Stimulated activated naive CD8-positive, alpha-beta T cell treated with anti-CD3 and anti-CD28 coated beads, Interleukin-15, Interleukin-2, amounts not matched to agents 100 ng/mL and 50 ng/mL, for 24 hours (primary cell): ENCODE results near the gene SLC20A1.
"Not testable (repeated sequence)": the region's sequence is repeated elsewhere in the genome, so short reads cannot be mapped to it uniquely, and the experiment has no call there.

ENCODE experiments used
- H3K27ac Mint-ChIP-seq: one replicate; pipeline ENCODE4 v1.8.0; 2021; ENCODE audit warnings: mild to moderate bottlenecking, mixed read lengths
- H3K27me3 Mint-ChIP-seq: one replicate; pipeline ENCODE4 v1.8.0; 2021; ENCODE audit warnings: mixed read lengths
- H3K36me3 Mint-ChIP-seq: one replicate; pipeline ENCODE4 v1.8.0; 2021; ENCODE audit warnings: low read depth, mixed read lengths
- H3K4me1 Mint-ChIP-seq: one replicate; pipeline ENCODE4 v1.8.0; 2021; ENCODE audit warnings: low read depth, mixed read lengths
- H3K4me3 Mint-ChIP-seq: one replicate; pipeline ENCODE4 v1.8.0; 2021; ENCODE audit warnings: mild to moderate bottlenecking, mixed read lengths
- H3K9me3 Mint-ChIP-seq: one replicate; pipeline ENCODE4 v1.8.0; 2021; ENCODE audit warnings: mixed read lengths

The SLC20A1 gene

DNA sequence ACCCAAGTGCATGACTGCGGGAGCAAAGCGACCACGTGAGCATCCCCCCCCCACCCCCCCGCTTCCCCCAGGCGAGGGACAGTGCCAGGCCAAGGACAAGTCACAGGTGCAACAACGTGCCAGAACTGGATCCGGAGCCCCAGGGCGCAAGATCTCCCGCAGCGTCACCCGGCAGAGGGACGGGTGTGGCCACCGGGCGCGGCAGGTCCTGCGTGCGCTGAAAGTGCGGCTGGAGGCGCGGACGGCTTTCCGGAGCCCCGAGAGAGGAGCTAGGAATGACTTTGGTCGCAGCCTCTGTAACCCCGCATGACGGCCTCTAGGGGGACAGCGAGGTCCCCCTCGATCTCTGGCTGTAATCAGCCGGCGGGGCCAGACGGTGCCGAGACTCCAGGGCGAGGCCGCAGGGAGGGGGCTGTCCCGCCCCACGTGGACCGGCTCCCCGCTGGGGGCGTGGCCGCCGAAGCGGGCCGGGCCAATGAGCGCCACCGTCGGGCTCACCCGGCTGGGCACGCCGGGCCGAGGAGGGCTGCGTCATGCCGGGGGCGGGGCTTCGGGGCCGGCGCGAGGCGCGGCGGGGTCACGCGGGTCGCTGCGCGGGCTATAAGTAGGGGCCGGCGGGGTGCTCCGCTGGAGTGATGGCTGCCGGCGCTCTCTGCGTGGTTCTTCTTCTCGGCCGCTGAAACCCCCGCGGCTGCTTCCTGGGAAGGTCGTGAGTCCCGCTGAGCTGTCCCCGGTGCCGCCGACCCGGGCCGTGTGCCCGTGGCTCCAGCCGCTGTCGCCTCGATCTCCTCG lies at the start of gene SLC20A1:
SLC20A1 (plus strand) TSS at position 630 of the 792 bp plus-strand sequence. CDS start 890 bp downstream, outside the sequence.
- Mint-ChIP-seq H3K27ac (peak within 1 kb of the TSS; percentile 87), H3K9me3 (no peaks in the 10 kb centered on the region), H3K36me3 (peaks cover 36% of the 10 kb centered on the region), H3K4me3 (peak within 1 kb of the TSS; percentile 95), H3K4me1 (peaks cover 62% of the 10 kb centered on the region), H3K27me3 (no peaks in the 10 kb centered on the region)

DNA sequence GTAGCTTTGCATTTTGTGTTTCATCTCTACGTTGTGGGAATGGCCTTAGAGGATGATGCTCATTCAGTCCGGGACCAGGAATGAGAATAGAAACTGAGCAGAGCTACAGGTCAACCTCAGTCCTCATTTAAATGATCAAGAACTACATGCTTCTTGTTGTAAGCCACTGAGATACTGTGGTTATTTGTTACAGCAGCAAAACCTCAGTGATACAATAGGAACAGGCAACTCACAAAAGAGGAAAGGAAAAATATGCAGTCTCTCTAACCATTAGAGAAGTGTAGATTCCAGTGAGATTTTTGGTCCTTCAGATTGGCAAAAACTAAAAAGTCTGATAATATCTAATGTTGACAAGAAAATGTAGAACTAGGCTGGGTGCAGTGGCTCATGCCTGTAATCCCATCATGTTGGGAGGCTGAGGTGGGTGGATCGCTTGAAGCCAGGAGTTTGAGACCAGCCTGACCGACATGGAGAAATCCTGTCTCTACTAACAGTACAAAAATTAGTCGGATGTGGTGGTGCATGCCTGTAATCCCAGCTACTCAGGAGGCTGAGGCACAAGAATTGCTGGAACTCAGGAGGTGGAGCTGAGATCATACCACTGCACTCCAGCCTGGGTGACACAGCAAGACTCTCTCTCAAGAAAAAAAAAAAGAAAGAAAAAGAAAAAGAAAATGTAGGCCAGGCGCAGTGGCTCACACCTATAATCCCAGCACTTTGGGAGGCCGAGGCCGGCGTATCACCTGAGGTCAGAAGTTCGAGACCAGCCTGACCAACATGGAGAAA lies 48.0 kb upstream of the SLC20A1 start:
- Mint-ChIP-seq H3K27ac (no peak overlapping the region), H3K4me1 (peaks cover 6% of the 10 kb centered on the region), H3K9me3 (no peaks in the 10 kb centered on the region)

DNA sequence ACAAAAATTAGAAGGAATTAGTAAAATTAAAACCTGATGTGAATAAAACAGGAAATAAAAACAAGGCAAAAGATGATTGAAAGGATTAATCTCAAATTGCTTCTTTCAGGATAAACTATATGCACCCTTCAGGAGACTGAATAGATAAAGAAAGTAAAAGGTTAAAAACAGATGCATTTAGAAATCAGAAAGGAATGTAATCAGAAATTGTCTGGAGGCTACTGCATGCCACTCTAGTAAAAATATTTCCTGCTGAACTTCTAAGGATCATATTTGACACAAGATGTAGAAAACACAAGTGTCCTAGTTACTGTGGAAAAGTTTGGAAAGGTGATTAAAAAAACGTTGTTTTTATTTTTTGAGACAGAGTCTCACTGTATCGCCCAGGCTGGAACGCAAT lies 45.1 kb upstream of the SLC20A1 start:
- no peaks in the 10 kb centered on the region for H3K36me3 Mint-ChIP-seq
- H3K4me3 Mint-ChIP-seq, result no peak overlapping the region
- no peaks in the 10 kb centered on the region for H3K9me3 Mint-ChIP-seq

More for the DNA sequence above, 48.0 kb upstream of the SLC20A1 start:
- Mint-ChIP-seq H3K4me3 (no peak overlapping the region), H3K36me3 (peaks cover 5% of the 10 kb centered on the region), H3K27me3 (no peaks in the 10 kb centered on the region)

DNA sequence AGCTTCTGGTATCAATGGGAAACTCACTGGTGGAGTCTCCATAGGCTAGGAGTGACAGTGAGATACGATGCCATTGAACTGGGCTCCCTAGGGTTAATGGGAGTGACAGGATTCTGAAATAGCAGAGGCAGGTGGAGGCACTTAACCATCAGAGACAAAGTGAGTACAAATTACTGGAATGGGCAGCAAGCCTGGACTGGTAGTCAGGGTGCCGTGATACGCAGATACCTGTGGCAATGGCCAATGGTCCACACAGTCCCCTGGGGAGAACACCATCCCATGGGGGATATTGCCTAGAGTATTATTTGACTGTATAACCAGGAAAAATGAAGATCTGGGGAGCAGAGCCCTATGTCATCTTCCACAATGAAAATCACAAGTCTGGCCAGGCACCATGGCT lies 44.0 kb upstream of the SLC20A1 start:
- no peaks in the 10 kb centered on the region for H3K36me3 Mint-ChIP-seq
- H3K27me3 Mint-ChIP-seq, result no peaks in the 10 kb centered on the region
- H3K9me3 Mint-ChIP-seq, result no peaks in the 10 kb centered on the region
- H3K27ac Mint-ChIP-seq, result no peak overlapping the region
- H3K4me1 Mint-ChIP-seq, result peaks cover 6% of the 10 kb centered on the region
- H3K4me3 Mint-ChIP-seq, result no peak overlapping the region

More for the DNA sequence above, 45.1 kb upstream of the SLC20A1 start:
- no peaks in the 10 kb centered on the region for H3K27me3 Mint-ChIP-seq
- no peak overlapping the region for H3K27ac Mint-ChIP-seq
- peaks cover 6% of the 10 kb centered on the region for H3K4me1 Mint-ChIP-seq

DNA sequence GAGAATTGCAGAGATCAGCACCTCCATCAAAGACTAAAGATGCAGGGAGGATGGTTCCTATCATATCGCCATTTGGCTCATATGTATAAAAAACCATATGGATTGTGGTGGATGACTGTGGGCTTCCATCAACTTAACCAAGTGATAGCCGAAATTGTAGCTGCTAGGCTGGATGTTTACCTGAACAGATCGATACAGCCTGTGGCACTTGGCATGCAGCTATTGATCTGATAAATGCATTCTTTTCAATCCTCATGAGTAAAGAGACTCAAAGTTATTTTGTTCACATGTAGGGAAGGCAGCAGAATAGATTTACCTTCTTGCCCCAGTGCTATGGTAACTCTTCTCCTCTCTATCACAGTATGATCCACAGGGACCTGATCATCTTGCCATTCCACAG lies 42.8 kb upstream of the SLC20A1 start:
- Mint-ChIP-seq H3K27ac (no peak overlapping the region), H3K4me3 (no peak overlapping the region), H3K27me3 (no peaks in the 10 kb centered on the region), H3K4me1 (peaks cover 6% of the 10 kb centered on the region), H3K36me3 (no peaks in the 10 kb centered on the region), H3K9me3 (no peaks in the 10 kb centered on the region)

DNA sequence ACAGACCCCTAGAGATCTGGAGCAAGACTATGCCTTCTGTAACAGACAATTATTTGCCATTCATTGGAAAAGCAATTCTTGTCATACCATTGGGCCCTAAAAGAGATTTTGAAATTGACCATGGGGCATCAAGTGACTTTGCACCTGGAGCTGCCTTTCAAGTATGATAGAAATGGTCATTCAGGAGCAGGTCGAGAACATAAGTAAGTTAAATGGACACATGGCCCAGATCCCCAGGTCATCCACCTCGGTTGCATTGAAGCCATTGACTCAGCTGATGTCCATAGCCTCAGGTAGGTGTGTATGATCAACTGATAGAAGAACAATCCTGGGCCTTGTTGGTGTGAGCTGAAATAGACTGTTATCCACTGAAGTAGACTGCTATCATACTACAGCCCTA lies 42.0 kb upstream of the SLC20A1 start:
- Mint-ChIP-seq H3K27ac (no peak overlapping the region), H3K27me3 (no peaks in the 10 kb centered on the region), H3K4me3 (no peak overlapping the region), H3K4me1 (peaks cover 6% of the 10 kb centered on the region), H3K9me3 (no peaks in the 10 kb centered on the region), H3K36me3 (no peaks in the 10 kb centered on the region)

- Mint-ChIP-seq H3K4me1 (peaks cover 3% of the 10 kb centered on the region), H3K9me3 (no peaks in the 10 kb centered on the region), H3K27me3 (no peaks in the 10 kb centered on the region), H3K4me3 (no peak overlapping the region), H3K27ac (no peak overlapping the region), H3K36me3 (no peaks in the 10 kb centered on the region)
Measured at GRCh38 chr2:112604952-112605351, 40.8 kb upstream of the SLC20A1 start.

- H3K36me3 Mint-ChIP-seq, result no peaks in the 10 kb centered on the region
- H3K27me3 Mint-ChIP-seq, result no peaks in the 10 kb centered on the region
- no peak overlapping the region for H3K4me3 Mint-ChIP-seq
- no peaks in the 10 kb centered on the region for H3K9me3 Mint-ChIP-seq
- H3K27ac Mint-ChIP-seq, result no peak overlapping the region
- H3K4me1 Mint-ChIP-seq, result no peaks in the 10 kb centered on the region
Measured at GRCh38 chr2:112605926-112606325, 39.8 kb upstream of the SLC20A1 start.

- no peaks in the 10 kb centered on the region for H3K4me1 Mint-ChIP-seq
- H3K27me3 Mint-ChIP-seq, result no peaks in the 10 kb centered on the region
- no peak overlapping the region for H3K4me3 Mint-ChIP-seq
- no peaks in the 10 kb centered on the region for H3K36me3 Mint-ChIP-seq
- no peak overlapping the region for H3K27ac Mint-ChIP-seq
- no peaks in the 10 kb centered on the region for H3K9me3 Mint-ChIP-seq
Measured at GRCh38 chr2:112606547-112606946, 39.2 kb upstream of the SLC20A1 start.

- no peaks in the 10 kb centered on the region for H3K9me3 Mint-ChIP-seq
- H3K4me3 Mint-ChIP-seq, result no peak overlapping the region
- no peaks in the 10 kb centered on the region for H3K36me3 Mint-ChIP-seq
- no peaks in the 10 kb centered on the region for H3K27me3 Mint-ChIP-seq
- H3K4me1 Mint-ChIP-seq, result no peaks in the 10 kb centered on the region
- H3K27ac Mint-ChIP-seq, result no peak overlapping the region
Measured at GRCh38 chr2:112607680-112608438, 37.9 kb upstream of the SLC20A1 start.

DNA sequence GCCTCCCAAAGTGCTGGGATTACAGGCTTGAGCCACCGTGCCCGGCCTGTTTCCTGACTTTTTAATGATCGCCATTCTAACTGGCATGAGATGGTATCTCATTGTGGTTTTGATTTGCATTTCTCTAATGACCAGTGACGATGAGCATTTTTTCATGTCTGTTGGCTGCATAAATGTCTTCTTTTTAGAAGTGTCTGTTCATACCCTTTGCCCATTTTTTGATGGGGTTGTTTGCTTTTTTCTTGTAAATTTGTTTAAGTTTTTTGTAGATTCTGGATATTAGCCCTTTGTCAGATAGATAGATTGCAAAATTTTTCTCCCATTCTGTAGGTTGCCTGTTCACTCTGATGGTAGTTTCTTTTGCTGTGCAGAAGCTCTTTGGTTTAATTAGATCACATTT lies 36.4 kb upstream of the SLC20A1 start:
- H3K36me3 Mint-ChIP-seq, H3K4me1 Mint-ChIP-seq, H3K9me3 Mint-ChIP-seq, H3K4me3 Mint-ChIP-seq, H3K27ac Mint-ChIP-seq, H3K27me3 Mint-ChIP-seq: not testable (repeated sequence)

GRCh38 chr2:112612283-112612682 lies 33.5 kb upstream of the SLC20A1 start:
- H3K27me3 Mint-ChIP-seq, H3K36me3 Mint-ChIP-seq, H3K9me3 Mint-ChIP-seq, H3K27ac Mint-ChIP-seq, H3K4me3 Mint-ChIP-seq, H3K4me1 Mint-ChIP-seq: not testable (repeated sequence)

GRCh38 chr2:112614201-112614840 lies 31.4 kb upstream of the SLC20A1 start:
- no peaks in the 10 kb centered on the region for H3K4me1 Mint-ChIP-seq
- no peak overlapping the region for H3K27ac Mint-ChIP-seq
- no peaks in the 10 kb centered on the region for H3K36me3 Mint-ChIP-seq
- H3K27me3 Mint-ChIP-seq, result no peaks in the 10 kb centered on the region
- H3K4me3 Mint-ChIP-seq, result no peak overlapping the region
- no peaks in the 10 kb centered on the region for H3K9me3 Mint-ChIP-seq

DNA sequence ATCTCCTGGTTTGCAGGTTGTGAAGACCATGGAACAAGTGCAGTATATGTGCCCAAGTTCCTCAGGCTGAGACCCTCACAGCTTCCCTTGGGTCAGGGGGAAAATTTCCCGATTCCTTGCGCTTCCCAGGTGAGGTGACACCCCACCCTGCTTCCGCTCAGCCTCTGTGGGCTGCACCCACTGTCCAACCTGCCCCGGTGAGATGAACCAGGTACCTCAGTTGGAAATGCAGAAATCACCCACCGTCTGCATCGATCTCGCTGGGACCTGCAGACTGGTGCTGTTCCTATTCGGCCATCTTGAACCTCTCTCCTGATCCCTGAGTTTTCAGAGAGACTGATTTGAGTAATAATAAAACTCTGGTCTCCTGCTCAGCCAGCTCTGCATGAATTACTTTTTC lies 30.7 kb upstream of the SLC20A1 start:
- Mint-ChIP-seq H3K4me3 (no peak overlapping the region), H3K4me1 (no peaks in the 10 kb centered on the region), H3K36me3 (no peaks in the 10 kb centered on the region), H3K27ac (no peak overlapping the region), H3K27me3 (no peaks in the 10 kb centered on the region), H3K9me3 (no peaks in the 10 kb centered on the region)

DNA sequence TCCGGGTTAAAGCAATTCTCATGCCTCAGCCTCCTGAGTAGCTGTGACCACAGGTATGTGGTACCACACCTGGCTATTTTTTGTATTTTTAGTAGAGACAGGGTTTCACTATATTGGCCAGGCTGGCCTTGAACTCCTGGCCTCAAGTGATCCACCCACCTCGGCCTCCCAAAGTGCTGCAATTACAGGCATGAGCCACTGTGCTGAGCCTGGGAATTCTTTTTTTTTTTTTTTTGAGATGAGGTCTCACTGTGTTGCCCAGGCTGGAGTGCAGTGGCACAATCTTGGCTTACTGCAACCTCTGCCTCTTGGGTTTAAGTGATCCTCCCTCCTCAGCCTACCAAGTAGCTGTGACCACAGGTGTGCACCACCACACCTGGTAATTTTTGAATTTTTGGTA lies 29.9 kb upstream of the SLC20A1 start:
- not testable (repeated sequence) for H3K4me3 Mint-ChIP-seq, H3K27me3 Mint-ChIP-seq, H3K4me1 Mint-ChIP-seq, H3K36me3 Mint-ChIP-seq, H3K27ac Mint-ChIP-seq, H3K9me3 Mint-ChIP-seq
